Activated CD8-positive, alpha-beta memory T cell treated with anti-CD3 and anti-CD28 coated beads, Interleukin-2, amount 50 U/mL, for 1 hour (primary cell): ENCODE measurements around the gene GPLD1.
"Not testable (repeated sequence)": the region's sequence is repeated elsewhere in the genome, so short reads cannot be mapped to it uniquely, and the experiment has no call there.

Experiments used
- DNase-seq: peaks from one replicate; pipeline ENCODE4 v3.0.0-alpha.2; 2020; ENCODE audit errors: extremely low read depth

Gene GPLD1

GRCh38 chr6:24489470-24489869 is at the start of gene GPLD1:
Gene GPLD1, minus strand, starts transcription at chr6:24489578. Its CDS starts 67 bp downstream, at chr6:24489511.
- no peak for DNase-seq

GRCh38 chr6:24537771-24538385 is 48.5 kb upstream of the GPLD1 start:
- no peak for DNase-seq

- no peak for DNase-seq
Observed at GRCh38 chr6:24537082-24537699, 47.8 kb upstream of the GPLD1 start.

GRCh38 chr6:24536466-24536865 is 47.1 kb upstream of the GPLD1 start:
- DNase-seq, result no peak

- no peak for DNase-seq
Observed at GRCh38 chr6:24535210-24535609, 45.8 kb upstream of the GPLD1 start.

- no peak for DNase-seq
Observed at GRCh38 chr6:24534329-24534728, 45.0 kb upstream of the GPLD1 start.

- no peak for DNase-seq
Observed at GRCh38 chr6:24529985-24530384, 40.6 kb upstream of the GPLD1 start.

GRCh38 chr6:24524805-24525204 is 35.4 kb upstream of the GPLD1 start:
- DNase-seq, result no peak

- no peak for DNase-seq
Observed at GRCh38 chr6:24524329-24524728, 35.0 kb upstream of the GPLD1 start.

GRCh38 chr6:24522228-24523176 is 33.1 kb upstream of the GPLD1 start:
- no peak for DNase-seq

GRCh38 chr6:24520929-24521546 is 31.7 kb upstream of the GPLD1 start:
- no peak for DNase-seq

GRCh38 chr6:24517659-24518543 is 28.5 kb upstream of the GPLD1 start:
- DNase-seq, result no peak

GRCh38 chr6:24513602-24514001 is 24.2 kb upstream of the GPLD1 start:
- DNase-seq, result no peak

GRCh38 chr6:24511976-24512375 is 22.6 kb upstream of the GPLD1 start:
- not testable (repeated sequence) for DNase-seq

- no peak for DNase-seq
Observed at GRCh38 chr6:24506814-24507520, 17.6 kb upstream of the GPLD1 start.

GRCh38 chr6:24504649-24505586 is 15.5 kb upstream of the GPLD1 start:
- no peak for DNase-seq

- DNase-seq, result no peak
Observed at GRCh38 chr6:24504287-24504648, 14.9 kb upstream of the GPLD1 start.

- DNase-seq, result no peak
Observed at GRCh38 chr6:24501914-24502313, 12.5 kb upstream of the GPLD1 start.

- no peak for DNase-seq
Observed at GRCh38 chr6:24501374-24501773, 12.0 kb upstream of the GPLD1 start.
